Pancreas (tissue), 10 donors: ENCODE measurements around the gene SPSB1. TPM values are rescaled to one million over a fixed set of nuclear protein-coding genes. Genes with fewer than 3 reads are reported as not detected.

ENCODE experiments used
- ATAC-seq, 4 donors: fragments of 200-7000 bp; cut with Tn5 transposase; one replicate each; pipeline versions ENCODE4 v1.8.0 to v1.9.1; 2020; ENCODE audit warnings: mild to moderate bottlenecking in 4 of 4, moderate library complexity in 4 of 4
- DNase-seq, 6 donors: peaks; one replicate each; pipeline ENCODE4 v3.0.0-alpha.2; 2020
- FAIRE-seq: peaks from 2 replicates; lab custom pipeline; 2012; peaks lifted over from hg19 to GRCh38; lab: Jason Lieb, UNC
- H3K27ac ChIP-seq, 4 donors: fragments of 200-600 bp; sonication (generic); 1 replicate in 3 of 4; 2 replicates in 1 of 4; pipeline versions ENCODE4 v1.5.0 to v1.8.0; 2020
- H3K27me3 ChIP-seq, 4 donors: fragments of 200-600 bp; one replicate each; pipeline ENCODE4 v1.8.0; 2021
- H3K36me3 ChIP-seq, 3 donors: fragments of 200-600 bp; sonication (generic) in 1 of 3; one replicate each; pipeline versions ENCODE4 v1.5.0 to v1.8.0; 2020 to 2021
- H3K4me1 ChIP-seq, 3 donors: fragments of 200-600 bp; one replicate each; pipeline ENCODE4 v1.8.0; 2021
- H3K4me3 ChIP-seq, 4 donors: fragments of 200-600 bp; sonication (generic) in 2 of 4; one replicate each; pipeline versions ENCODE4 v1.5.0 to v1.8.0; 2020 to 2021
- H3K9me3 ChIP-seq, 4 donors: fragments of 200-600 bp; one replicate each; pipeline ENCODE4 v1.8.0; 2021
- WGBS, 2 donors: extraction: QIAGEN DNeasy Blood & Tissue Kit; methylation state at CpG; one replicate each; pipeline ENCODE4 v1.1.7; 2013; 5-methylcytosine and 5-hydroxymethylcytosine counted together
- intact Hi-C, 3 donors: fragments of 100-400 bp; cut with DNase I; formaldehyde crosslinking; loops; one replicate each; pipeline versions ENCODE4 v1.11.1 to v1.14.2; 2022
- polyA plus RNA-seq, 2 donors: library from polyadenylated mRNA; stranded (reverse); fragments of 200-250 nt; gene quantifications; one replicate each; pipeline ENCODE4 v1.2.3, GENCODE V29; 2013
- total RNA-seq, 6 donors: library from RNA; stranded (reverse); fragmentation: NEBNext Ultra II Directional in 4 of 6; extraction: Animal tissue kit (Norgen Biotek cat#: 25700) in 4 of 6; gene quantifications; one replicate each; pipeline versions ENCODE4 v1.2.1 to v1.2.4, GENCODE V29; 2021 to 2023
- TF ChIP-seq, protein P1 (sequence below), 4 donors: fragments of 200-600 bp; sonication (generic) in 3 of 4; IDR thresholded peaks; one replicate each; pipeline versions ENCODE4 v1.5.0 to v1.8.0; 2021; ENCODE audit warnings: antibody characterized with exemption in 4 of 4
- donor health status: healthy with polysubstance abuse.
- donor health status: DM: no; HTN: no; CAD: no; lungs with moderate emphysema.
- donor health status: DM: no; HTN: no; CAD: no.
- donor health status: control.
- donor health status: control.
- donor health status: Bipolar disorder and iron deficiency.
- donor health status: DM: yes; HTN: yes; CAD: no.
- donor health status: DM: no; HTN: no; CAD: no.
- donor health status: DM: no; HTN: no; CAD: no.
- donor health status: DM: yes; HTN: yes; CAD: no.

Gene SPSB1
- total and polyA plus RNA-seq, 8 donors, result 10.5 to 27.5 (median 18.1) TPM

DNA sequence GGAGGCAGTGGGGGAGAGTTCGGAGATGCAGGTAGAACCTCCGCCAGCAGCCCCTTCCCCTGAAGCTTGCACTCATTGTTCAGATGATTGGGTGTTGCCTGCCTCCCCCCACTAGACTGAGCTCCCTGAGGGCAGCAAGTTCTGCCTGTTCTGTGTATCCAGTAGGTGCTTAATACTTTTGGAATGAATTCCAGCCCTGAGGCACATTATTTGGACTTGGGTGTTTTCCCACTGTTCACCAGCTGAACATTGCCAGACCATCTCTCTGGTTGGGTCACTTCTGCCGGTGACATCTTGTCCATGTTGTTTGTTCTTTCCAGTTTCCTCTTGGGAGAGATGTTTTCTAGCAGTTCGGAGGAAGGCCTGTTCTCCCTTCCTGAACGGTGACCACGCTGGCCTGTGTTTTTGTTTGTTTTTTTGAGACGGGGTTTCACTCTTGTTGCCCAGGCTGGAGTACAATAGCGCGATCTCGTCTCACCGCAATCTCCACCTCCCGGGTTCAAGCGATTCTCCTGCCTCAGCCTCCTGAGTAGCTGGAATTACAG lies 48.7 kb downstream of the SPSB1 start:
- H3K4me1 ChIP-seq, result peaks cover 13 to 25% (median 21%) of the 10 kb centered on the region in 3 donors
- no peak overlapping the region for H3K4me3 ChIP-seq
- WGBS, 2 donors, result 90 to 92% methylated on average over 13 of the region's 13 CpGs
- H3K27me3 ChIP-seq, result no peaks in the 10 kb centered on the region
- H3K9me3 ChIP-seq, result no peaks in the 10 kb centered on the region
- DNase-seq (no peak), ATAC-seq (no peak), FAIRE-seq (no peak)
- H3K36me3 ChIP-seq, result no peaks in the 10 kb centered on the region
- intact Hi-C loops, result no loop called here
- no peak overlapping the region for H3K27ac ChIP-seq
- TF ChIP-seq, protein P1, sequence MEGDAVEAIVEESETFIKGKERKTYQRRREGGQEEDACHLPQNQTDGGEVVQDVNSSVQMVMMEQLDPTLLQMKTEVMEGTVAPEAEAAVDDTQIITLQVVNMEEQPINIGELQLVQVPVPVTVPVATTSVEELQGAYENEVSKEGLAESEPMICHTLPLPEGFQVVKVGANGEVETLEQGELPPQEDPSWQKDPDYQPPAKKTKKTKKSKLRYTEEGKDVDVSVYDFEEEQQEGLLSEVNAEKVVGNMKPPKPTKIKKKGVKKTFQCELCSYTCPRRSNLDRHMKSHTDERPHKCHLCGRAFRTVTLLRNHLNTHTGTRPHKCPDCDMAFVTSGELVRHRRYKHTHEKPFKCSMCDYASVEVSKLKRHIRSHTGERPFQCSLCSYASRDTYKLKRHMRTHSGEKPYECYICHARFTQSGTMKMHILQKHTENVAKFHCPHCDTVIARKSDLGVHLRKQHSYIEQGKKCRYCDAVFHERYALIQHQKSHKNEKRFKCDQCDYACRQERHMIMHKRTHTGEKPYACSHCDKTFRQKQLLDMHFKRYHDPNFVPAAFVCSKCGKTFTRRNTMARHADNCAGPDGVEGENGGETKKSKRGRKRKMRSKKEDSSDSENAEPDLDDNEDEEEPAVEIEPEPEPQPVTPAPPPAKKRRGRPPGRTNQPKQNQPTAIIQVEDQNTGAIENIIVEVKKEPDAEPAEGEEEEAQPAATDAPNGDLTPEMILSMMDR (IDR thresholded peaks at IDR 0.05), result no peak

DNA sequence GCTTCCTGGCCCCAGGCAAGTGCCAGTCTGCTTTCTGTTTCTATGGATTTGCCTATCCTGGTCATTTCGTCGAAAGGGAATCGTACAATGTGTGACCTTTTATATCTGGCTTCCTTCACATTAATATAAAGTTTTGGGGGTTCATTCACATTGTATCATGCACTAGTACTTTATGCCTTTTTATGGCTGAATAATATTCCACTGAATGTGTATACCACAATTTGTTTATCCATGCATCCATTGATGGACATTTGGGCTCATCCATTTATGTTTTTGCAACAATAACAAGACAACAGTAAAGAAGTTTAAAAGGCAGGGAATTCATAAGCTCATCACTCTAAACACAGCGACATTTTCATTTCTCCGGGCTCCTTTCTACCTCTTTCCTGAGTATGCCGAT lies 50.6 kb downstream of the SPSB1 start:
- Histone ChIP-seq H3K36me3 (no peaks in the 10 kb centered on the region), H3K9me3 (no peaks in the 10 kb centered on the region), H3K4me1 (peaks cover 13 to 30% (median 21%) of the 10 kb centered on the region in 3 donors), H3K27ac (no peak overlapping the region), H3K4me3 (no peak overlapping the region), H3K27me3 (no peaks in the 10 kb centered on the region)
- ATAC-seq (no peak), FAIRE-seq (no peak), DNase-seq (no peak)
- 97 to 98% methylated on average over 6 of the region's 6 CpGs for WGBS, 2 donors
- TF ChIP-seq, protein P1 (IDR thresholded peaks at IDR 0.05), result no peak
- intact Hi-C loops, result no loop called here

DNA sequence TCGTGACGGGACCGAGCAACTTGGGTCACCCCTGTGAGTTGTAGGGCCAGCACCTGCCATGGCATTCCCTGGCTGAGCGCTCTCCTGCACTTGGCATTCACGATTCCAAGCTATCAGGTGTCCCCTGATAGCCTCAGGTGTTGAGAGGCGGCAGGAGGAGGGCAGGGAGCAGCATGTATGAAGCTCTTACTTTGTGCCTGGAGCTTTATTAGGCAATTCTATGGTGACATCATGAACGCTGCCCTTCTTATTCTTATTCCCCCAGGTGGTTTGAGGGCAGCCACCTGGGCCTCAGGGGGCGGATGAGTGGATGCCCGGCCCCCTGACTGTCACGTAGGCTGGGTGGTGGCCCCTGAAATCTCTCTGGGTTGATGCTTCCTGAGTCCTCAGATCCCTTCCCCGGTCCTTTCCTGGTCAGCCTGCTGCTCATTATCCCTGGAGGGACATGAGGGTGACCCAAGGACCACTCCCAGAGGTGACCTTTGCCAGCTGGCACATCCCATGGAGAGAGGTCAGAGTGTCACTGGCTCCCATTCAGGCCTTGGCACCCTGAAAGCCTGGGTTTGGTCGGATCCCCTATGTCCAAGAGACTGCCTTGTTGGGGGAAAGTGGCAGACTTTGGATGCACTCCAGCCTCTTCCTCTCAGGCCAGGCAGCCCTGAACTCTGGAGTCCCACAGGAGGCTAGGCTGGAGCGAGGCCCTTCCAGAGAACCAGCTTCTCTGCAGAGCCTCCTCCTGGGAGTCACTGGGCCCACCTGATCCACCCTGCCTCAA lies 51.9 kb downstream of the SPSB1 start:
- TF ChIP-seq, protein P1 (IDR thresholded peaks at IDR 0.05), result no peak
- Histone ChIP-seq H3K4me3 (no peak overlapping the region), H3K4me1 (peaks cover 13 to 30% (median 21%) of the 10 kb centered on the region in 3 donors), H3K9me3 (no peaks in the 10 kb centered on the region), H3K27me3 (no peaks in the 10 kb centered on the region), H3K36me3 (no peaks in the 10 kb centered on the region), H3K27ac (peak overlapping the region in 1 of 4 donors; percentile 22)
- intact Hi-C loops, result no loop called here
- DNase-seq (no peak), ATAC-seq (peak in 1 of 4 donors; percentile 3), FAIRE-seq (no peak)
- WGBS, 2 donors, result 81 to 82% methylated on average over 13 of the region's 13 CpGs

DNA sequence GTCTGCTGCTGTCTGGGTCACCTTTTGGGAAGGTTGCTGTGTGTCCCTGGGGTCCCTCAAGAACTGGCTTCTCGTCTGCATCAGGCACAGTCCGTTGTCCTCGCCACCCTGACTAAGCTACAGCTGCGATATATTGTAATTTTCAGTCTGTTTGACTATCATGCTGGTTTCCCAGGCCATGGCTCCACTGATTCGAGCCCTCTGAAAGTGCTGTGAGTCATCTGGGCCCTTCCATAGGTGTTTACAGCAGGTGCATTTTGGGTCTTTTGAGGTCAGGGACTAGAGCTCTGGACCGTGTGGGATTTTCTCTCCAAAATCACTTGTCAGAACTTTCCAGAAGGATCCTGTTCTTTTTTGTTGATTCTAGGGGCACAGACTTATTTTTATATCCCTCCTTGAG lies 52.8 kb downstream of the SPSB1 start:
- 41 to 50% methylated on average over 6 of the region's 6 CpGs for WGBS, 2 donors
- Histone ChIP-seq H3K27me3 (no peaks in the 10 kb centered on the region), H3K27ac (peak overlapping the region in 3 of 4 donors; percentile 22 to 33 (median 22)), H3K9me3 (no peaks in the 10 kb centered on the region), H3K4me3 (no peak overlapping the region), H3K4me1 (peaks cover 13 to 30% (median 21%) of the 10 kb centered on the region in 3 donors), H3K36me3 (no peaks in the 10 kb centered on the region)
- TF ChIP-seq, protein P1 (IDR thresholded peaks at IDR 0.05), result no peak
- intact Hi-C loops, result no loop called here
- ATAC-seq, result peak; percentile 35 to 49 (median 42)
- FAIRE-seq, result no peak
- DNase-seq, result peak in 2 of 6 donors; percentile 45 to 63
